Right hindlimb (tissue), 1 donor: ENCODE data around the gene LMOD2.

Source experiments
- DNase-seq: peaks from one replicate; pipeline ENCODE4 v3.0.0-alpha.2; 2018

The LMOD2 gene

DNA sequence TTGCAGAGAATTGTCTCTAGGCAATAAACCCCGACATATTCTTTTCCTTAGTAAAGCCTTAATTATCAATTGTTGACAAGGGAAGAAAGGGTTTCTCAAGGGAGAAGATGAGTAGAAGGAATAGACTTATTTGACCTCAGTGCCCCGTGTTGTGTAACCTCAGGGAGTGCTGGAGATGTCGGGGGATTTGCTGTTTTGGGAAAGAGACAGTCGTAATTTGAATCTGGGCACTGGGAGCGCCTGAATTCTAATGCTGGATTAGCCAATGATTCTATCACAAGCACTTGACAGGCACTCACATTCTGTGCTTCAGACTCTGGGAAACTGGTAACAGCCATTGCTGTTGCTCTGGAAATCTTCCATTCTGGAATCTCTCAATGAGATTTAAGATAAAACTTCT is 13.8 kb upstream of the LMOD2 start:
- DNase-seq, result no peak

- no peak for DNase-seq
Measured at GRCh38 chr7:123643495-123644441, 11.9 kb upstream of the LMOD2 start.

DNA sequence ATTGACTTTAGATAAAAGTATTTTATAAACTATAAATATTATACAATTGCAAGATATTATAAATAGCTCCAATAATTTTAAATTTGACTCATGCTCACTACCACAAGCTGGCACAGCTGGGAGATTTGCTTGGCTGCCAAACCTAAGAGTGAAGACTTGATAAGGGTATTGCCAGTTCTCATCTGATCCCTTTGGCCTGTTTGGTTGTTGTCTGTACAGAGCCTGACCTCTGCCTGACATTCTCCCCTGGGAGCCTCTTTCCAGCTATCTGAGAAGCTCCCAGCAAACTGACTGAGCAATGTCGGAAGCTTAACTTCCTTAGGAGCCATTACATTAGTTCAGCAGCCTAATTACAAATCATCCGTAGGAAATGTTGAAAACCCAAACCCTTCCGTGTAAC is 10.2 kb upstream of the LMOD2 start:
- DNase-seq, result no peak

- DNase-seq, result no peak
Measured at GRCh38 chr7:123647106-123647730, 8.4 kb upstream of the LMOD2 start.

GRCh38 chr7:123649964-123650363 is 5.7 kb upstream of the LMOD2 start:
- DNase-seq, result no peak

GRCh38 chr7:123650595-123650994 is 5.1 kb upstream of the LMOD2 start:
- no peak for DNase-seq

- no peak for DNase-seq
Measured at GRCh38 chr7:123652406-123652805, 3.3 kb upstream of the LMOD2 start.

GRCh38 chr7:123653162-123653561 is 2.5 kb upstream of the LMOD2 start:
- no peak for DNase-seq

DNA sequence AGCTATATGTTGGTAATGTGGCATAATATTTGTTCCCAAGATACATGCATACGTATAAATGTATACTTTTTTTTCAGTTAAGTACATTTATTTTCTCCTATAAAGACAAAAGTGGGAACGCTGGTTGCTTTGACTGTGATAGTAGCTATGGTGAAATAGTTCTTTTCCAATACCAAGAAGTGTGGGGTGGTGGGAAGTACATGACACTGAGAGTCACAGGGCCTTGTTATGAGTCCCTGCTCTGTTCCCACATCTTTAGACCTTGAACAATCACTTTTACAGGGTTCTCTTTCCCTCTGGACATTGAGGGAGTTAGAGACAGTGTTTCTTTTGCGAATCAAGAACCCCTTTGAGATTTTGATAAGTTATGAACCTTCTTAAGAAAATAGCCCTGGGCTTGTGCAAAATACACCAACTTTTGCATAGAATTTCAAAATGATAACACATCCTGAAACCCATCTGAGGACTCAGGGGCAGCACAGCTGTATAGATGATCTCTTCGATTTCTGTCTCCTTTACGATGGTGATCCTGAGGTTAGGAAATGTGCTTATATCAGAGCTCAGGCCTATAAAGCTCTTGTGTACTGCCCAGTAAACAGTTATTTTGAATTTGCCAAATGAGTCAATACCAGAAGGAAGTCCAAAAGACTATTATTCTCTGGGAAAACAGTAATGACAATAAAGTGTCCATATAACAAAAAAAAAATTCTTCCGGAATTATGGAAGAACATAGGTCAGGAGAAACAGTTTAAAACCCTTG is 1.1 kb downstream of the LMOD2 start:
- no peak for DNase-seq

DNA sequence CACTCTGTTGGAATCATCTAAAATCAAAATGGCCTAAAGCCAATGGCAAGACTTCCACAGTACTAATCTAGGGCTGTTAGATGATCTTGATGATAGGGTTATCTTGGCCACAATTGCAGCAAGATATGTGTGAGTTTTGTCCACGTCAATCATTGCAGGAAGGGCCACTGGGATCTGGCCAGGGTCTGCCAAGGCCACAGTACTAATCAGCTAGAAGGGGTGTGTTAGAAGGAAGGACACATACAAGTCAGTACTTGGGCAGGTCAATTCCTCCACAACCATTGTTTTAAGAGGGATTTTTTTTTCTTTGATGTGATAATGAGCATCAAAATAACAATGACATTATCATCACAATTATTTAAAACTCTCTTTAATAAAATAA is 1.6 kb downstream of the LMOD2 start:
- DNase-seq, result no peak

- DNase-seq, result no peak
Measured at GRCh38 chr7:123658023-123658422, 2.4 kb downstream of the LMOD2 start.

- DNase-seq, result no peak
Measured at GRCh38 chr7:123660514-123661354, 5.1 kb downstream of the LMOD2 start.

DNA sequence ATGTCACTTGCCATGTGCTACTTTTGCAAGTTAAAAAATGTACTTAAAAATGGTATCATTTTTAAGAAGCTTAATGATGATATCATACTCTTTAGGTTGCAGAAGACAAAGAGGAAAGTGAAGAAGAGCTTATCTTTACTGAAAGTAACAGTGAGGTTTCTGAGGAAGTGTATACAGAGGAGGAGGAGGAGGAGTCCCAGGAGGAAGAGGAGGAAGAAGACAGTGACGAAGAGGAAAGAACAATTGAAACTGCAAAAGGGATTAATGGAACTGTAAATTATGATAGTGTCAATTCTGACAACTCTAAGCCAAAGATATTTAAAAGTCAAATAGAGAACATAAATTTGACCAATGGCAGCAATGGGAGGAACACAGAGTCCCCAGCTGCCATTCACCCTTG is 6.1 kb downstream of the LMOD2 start:
- no peak for DNase-seq

DNA sequence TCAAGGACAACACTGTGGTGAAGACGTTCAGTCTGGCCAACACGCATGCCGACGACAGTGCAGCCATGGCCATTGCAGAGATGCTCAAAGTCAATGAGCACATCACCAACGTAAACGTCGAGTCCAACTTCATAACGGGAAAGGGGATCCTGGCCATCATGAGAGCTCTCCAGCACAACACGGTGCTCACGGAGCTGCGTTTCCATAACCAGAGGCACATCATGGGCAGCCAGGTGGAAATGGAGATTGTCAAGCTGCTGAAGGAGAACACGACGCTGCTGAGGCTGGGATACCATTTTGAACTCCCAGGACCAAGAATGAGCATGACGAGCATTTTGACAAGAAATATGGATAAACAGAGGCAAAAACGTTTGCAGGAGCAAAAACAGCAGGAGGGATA is 6.6 kb downstream of the LMOD2 start:
- no peak for DNase-seq

DNA sequence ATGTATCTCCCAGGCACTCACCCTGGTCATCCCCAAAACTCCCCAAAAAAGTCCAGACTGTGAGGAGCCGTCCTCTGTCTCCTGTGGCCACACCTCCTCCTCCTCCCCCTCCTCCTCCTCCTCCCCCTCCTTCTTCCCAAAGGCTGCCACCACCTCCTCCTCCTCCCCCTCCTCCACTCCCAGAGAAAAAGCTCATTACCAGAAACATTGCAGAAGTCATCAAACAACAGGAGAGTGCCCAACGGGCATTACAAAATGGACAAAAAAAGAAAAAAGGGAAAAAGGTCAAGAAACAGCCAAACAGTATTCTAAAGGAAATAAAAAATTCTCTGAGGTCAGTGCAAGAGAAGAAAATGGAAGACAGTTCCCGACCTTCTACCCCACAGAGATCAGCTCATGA is 7.1 kb downstream of the LMOD2 start:
- DNase-seq, result no peak

DNA sequence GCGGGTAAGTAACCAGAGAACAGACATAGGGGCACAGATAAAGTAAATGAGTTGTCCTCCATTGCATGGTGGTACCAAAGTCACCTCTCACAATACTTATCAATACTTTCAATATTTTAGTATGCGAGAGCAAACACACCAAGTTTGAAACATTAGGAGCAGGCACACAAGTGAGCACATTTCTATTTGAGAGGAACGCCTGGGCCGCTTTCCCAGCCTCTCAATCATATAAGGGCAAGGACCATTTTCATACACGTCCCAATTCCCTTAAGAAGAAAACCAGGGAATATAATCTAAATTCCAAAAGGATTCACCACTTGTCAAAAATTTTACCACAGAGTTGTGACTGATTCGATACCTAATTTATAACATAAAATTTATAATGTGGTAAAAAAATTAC is 7.5 kb downstream of the LMOD2 start:
- no peak for DNase-seq

DNA sequence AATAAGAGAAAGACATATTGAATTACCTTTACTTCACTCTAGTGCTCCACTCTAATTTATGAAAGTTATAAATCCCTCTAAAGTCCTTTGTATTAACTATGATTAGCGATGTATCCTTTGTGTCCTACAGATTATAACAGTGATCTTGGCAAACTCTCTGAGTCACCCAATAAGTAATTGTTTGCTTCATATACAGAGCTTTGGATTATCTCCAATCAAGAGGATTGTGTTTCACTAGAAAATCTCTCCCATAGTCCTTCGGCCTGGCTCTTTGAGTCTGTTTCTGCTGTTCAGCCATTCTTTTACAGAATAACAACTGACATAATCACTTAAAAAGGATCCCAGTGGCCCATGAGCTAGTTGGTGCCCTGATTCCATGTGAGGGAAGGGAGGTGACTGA is 9.5 kb downstream of the LMOD2 start:
- no peak for DNase-seq

- DNase-seq, result no peak
Measured at GRCh38 chr7:123665896-123666295, 10.2 kb downstream of the LMOD2 start.

GRCh38 chr7:123666492-123666891 is 10.8 kb downstream of the LMOD2 start:
- DNase-seq, result no peak

DNA sequence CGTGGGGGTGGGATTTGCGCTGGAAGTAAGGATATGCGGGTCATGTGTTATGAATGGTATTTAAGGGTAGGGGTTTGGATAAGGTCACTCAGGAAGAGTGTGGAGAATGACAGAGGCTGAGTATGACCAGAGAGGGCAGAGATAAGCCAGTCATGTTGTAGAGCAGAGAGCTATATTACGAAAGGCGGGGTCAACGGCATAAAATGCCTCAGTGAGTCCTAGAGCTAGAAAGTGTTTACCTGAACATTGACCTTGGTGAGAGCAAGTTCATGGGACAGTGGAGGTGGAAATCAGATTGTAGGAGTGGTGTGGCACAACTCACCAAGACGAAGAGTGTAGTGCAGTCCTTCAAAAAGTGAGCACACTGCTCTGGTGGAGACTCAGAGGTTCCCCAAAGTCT is 13.8 kb downstream of the LMOD2 start:
- DNase-seq, result no peak

DNA sequence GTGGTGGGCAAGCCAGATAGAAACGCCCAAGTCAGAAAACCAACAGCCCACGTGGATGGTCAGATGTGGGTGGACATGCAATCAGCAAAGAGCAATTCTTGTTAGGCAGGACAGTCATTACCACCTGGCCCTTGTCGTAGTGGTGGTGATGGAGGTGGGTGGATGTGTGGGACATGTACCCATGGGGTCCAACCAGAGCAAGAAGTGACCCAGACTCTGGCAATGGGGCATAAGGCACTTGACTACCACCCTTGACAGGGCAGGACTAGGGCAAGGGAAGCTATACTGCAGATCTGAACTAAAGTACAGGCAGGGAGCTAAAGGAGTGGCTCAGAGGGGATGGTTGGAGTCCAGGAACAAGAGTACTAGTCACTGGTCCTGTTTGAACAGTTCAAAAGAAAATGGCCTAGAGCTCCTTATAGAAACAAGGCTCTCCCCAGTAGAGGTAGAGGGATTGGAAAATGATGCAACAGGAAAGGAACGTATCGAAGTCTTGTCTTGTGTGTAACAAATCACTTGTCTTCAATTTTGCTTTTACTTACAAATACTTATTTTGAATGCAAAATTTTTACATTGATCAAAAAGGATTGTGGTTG is 17.6 kb downstream of the LMOD2 start:
- DNase-seq, result no peak

DNA sequence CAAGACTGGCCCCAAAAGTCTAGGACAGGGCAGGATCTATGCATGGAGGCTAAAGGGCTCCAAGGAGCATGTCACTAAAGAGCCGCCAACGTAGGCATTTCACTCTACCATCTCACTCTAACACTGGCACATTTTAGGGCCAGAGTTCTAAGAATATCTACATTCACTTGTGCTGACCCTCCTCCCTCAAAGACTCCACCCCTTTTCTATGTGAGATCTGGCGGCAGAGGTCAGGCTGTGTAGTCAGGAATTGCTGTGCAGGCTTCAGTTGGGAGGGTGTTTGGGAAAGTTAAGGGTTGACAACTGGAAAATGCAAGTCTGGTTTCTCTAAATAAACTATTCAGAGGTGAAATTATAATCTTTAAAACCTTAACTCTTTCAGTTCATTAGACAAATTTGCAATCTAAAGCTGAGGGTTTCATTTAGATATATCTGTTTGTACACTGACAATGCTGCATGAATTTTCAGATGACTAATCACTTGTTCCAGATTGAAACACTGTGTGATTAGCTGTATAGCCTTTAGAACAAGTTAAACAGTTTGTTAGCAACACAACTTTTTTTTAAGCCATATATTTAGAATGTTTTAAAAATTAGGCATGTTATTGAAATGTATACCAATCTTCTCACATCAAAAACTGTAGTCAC is 18.2 kb downstream of the LMOD2 start:
- DNase-seq, result no peak
